Femur (tissue), 1 donor: ENCODE data around the gene TFDP1.

ENCODE experiments used
- DNase-seq: peaks from one replicate; pipeline ENCODE4 v3.0.0-alpha.2; 2017

The TFDP1 gene

DNA sequence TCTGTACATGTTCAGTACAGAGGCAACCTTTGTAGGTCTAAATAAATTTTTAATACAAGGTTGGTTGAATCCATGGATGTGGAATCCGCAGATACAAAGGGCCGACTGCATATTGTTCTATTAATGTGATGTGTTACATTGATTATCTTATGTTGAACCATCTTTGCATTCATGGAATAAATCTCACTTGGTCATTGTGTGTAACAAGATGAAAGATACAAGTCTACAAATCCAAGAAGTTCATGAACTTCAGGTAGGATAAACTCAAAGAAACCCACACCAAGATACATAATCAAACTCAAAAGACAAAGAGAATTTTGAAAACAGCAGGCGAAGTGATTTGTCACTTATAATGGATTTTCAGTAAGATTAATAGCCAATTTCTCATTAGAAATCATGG lies 8.0 kb upstream of the TFDP1 start:
- no peak for DNase-seq

DNA sequence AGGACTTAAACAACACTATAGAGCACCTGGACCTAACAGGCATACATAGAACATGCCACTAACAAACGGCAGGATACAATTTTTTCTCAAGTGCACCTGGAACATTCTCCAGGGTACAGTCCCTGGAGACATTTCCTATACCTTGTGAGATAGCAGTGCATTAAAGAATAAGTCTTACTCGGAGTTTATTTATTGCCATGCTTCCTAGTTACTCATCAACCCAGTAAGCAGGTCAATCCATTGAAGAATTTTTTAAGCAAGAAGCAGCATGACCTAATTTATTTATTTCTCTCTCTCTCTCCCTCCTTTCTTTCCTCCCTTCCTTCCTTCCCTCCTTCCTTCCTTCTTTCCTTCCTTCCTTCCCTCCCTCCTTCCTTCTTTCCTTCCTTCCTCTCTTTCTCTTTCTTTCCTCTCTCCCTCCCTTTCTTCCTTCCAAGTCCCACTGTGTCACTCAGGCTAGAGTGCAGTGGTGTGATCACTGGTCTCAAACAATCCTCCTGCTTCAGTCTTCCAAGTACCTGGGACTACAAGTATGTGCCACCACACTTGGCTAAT lies 6.6 kb upstream of the TFDP1 start:
- no peak for DNase-seq

DNA sequence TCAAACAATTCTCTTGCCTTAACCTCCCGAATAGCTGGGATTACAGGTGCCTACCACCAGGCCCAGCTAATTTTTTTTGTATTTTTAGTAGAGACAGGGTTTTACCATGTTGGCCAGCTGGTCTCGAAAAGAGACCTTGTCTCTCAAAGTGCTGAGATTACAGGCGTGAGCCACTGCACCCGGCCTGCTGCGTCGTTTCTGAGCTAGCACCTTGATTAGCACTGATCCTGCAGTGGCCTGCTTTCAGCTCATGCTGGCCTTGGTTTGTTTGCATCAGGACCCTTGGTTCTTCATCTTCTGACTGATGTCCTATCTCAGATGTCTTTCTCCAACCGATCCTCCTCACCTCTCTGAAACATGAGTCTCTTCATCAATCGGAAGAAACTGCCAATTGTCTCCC lies 4.9 kb upstream of the TFDP1 start:
- no peak for DNase-seq

DNA sequence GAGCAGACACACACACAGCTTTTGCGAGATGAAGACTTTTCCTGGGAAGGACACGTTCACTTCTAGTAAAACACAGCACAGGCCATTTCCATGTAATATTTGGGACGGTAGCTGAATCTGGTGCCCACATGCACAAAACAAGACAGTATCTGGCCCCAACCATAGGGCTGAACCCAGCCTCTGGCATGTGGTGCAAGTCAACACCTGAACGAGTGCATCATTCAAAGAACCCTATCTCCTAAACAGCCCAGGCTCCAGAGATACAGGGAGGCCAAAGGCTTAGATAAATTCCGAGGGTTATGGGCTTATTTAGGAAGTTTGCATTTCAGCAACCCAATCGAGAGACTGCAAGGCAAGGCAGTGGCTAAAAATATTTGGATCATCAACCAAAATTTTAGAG lies 2.7 kb upstream of the TFDP1 start:
- DNase-seq, result no peak

DNA sequence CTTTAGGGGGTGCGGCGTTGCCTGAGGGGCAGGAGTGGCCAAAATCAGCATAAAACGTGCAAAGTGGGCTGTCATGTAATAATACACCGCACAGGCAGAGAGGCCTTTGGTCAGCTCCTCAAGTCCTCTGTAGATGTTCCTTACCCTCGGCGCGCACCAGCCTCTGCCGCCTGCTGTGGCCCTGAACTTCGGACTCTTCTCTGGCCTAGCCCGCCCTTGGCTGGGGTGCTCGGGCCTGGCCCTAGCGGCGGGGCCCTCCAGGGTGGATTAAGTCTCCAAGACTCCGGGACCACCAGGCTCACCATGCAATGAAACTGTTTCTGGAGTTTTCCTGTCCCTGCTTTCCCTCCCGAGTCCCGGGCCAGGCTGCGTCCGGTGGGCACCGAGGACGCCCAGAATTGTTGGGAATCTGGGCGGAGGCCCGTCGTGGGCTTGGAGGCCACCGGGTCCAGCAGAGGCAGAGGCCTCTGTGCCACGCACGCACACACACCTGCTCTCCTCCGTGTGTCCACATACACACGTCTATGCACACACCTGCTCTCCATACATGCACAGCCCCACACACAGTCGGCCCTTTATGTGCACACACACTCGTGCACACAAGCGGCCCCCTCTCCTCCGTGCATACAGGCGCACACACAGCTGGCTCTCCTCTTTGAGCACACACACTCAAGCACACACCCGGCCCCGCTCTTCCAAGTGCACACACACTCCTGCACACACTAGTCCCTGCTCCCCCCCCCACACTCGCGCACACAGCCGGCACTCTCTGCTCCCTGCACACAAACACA lies 1.5 kb upstream of the TFDP1 start:
- DNase-seq, result peak; percentile 15

DNA sequence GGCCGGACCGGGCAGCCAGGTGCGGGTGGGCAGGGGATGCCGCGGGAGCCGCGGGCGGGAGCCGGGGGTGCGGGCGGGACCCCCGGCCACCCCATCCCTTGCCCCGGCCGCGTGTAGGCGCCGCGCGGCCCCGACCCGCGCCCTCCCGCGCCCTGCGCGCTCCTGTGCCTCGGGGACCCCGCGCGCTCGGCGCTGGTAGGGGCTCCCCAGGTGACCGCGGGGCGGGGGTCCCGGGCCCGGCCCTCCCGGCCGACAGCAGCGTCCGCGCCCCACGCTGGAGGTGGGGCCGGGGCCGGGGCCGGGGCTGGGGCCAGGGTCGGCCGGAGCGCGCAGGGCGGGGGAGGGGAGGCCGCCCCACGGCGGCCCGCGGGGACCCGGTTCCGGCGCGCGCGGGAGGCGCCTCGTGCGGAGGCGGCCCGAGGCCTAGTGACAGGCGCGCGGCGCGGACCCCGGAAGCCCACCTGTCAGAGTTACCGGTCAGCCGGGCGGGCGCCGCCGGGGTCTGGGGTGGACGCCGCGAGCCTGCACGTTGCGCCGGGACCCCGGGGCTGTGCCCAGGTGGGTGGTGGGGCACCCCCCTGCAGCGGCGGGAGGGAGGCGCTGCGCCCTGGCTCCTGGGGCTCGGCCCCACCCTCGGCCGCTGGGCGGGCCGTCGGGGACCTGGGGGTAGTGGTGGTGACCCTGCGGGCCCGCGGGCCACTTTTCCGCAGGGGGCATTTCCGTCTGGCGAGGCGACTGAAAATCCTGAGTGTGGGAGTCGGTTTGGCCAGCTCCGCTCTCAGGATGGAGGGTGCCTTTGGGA lies 518 bp downstream of the TFDP1 start:
- no peak for DNase-seq

DNA sequence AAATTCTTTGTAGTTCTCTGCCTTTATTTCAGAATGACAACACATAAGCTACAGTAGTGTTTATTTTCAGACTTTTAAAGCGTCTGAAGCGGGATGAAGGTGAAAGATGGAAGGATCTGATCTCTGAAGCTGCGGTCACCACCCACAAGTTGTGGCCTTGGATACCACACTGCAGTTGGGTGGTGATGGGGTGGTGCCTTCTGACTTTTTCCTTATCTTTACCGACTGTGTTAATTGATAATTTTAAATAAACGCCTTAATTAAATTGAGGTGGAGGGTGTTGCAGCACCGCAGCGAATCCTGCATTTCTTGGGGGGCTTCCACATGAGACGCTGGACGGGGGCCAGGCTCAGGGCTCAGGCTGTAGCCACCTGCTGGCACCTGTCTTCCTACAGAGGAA lies 1.3 kb downstream of the TFDP1 start:
- DNase-seq, result no peak

DNA sequence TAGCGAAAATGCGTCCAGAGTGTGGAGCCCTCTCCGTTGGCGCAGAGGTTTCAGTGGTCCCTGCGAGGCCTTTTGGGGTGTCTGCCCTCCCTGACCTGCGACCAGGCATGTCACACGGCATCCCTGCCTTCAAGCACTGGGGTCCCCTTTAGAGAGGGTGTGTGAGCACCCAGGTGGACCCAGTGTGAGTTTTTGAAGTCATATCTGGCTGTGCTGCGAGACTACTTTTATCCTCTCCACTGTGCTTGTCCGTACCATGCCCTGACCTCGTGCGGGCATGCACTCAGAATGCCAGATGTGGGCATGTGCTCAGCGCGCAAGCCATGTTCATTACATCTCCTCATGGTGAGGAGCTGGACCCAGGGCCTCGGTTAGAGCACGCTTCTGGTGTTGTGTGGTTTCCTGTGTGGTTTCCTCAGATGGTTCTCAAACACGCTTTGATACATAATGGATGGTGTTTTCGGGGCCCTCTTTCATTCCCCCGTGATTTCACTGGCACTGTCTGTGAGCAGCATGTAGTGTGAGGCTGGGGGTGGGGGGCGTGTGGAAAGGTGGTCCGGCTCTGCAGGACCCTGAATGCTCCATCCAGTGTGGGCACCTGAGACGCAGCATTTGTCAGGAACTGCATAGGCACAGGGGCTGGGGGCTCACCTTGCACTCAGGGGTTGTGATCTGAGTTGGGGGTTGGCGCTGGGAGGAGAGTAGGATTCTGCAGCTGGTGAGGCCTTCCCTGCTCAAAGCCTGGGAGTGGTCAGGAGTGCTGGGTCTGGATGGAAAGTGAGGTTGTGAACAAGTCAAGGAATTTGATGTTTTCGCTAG lies 2.3 kb downstream of the TFDP1 start:
- DNase-seq, result no peak

DNA sequence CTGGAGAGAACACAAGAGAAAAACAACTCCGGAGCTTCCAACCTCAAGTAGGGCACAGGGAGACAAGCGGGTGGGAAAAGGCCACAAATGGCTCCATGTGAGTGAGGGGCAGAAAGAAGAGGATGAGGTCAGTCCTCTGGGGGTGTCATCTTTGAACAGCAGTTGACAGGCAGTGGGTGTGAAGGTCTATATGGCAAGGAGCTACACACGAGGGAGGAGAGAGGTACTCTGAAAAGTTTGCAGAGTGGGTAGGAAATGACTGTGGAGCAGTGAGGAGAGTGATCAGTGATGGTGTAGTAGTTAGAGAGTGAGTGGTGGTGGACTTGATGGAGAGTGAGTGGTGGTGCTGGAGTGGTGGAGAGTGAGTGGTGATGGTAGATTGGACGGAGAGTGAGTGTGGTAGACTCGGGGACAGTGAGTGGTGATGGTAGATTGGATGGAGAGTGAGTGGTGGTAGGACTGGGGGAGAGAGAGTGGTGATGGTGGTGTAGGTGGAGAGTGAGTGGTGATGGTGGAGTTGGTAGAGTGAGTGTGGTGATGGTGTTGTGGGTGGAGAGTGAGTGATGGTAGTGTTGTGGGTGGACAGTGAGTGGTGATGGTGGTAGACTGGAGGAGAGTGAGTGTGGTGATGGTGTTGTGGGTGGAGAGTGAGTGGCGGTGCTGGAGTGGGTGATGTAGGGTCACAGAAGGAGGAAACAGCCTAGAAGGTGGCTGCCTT lies 4.0 kb downstream of the TFDP1 start:
- no peak for DNase-seq

DNA sequence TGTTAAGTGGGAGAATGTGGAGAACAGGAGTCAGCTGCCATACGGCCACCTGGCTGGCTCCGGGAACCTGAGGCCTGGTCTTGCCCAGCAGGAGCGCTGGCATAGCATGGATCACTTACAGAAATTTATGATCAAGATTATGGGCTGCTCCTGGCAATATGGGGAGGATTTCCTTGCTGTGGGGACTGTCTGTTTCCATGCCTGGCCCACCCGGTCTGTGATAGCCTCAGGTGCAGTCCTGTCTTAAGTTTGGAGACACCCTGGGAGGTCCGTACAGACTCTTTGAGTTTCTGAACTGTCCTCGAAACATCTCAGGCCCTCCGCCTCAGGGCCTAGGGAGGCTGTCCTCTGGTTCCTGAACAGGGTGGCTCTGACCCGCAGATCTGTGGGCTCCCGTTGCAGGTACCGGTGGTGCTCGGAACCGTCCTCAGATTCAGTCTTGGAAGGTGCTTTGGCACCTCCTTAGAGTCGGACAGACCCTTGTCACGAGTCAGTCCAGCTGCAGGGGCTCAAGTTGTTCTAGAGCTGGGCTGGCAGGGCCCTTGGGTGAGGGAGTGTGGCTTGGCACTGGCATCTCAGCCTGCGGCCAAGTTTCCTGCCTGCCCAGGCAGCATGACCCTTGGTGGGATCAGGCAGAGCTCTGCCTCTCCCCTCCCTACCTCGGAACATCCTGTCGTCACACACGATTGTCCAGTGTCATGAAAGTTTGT lies 4.9 kb downstream of the TFDP1 start:
- peak; percentile 11 for DNase-seq

DNA sequence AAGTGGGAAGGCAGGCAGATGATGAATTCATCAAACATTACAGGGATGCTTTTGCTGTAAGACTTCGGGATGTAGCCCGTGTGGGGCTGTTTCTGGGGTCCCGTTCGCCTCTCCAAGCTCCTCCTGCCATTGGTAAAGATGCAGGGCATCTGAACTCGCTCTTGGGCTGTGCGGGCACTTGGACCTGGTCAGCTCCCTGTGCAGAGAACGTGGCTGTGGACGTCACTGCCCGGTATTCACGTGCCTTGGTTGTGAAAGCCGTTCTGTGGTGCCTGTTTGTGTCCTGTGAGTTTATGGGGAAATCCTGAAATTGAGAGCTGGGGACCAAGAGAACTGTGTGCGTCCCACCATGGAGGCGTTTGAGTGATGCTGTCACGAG lies 5.4 kb downstream of the TFDP1 start:
- peak; percentile 13 for DNase-seq

DNA sequence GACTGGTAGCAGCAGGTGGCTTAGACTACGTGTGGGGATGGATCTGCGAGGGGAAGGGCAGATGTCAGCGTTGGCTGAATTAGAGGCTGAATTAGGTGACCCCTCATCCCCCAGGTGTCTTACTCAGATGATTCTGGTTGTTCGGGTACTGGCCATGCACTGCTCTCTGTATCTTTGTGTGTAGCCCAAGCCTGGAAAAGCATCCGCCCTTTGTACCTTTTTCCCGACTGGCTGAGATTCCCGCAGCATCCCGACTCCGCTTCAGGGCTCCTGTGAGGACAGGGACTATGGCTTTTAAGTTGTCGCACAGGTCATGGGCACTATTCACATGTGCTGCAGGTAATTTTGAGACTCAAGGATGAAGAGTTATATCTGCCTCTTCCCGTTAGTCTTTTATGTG lies 7.2 kb downstream of the TFDP1 start:
- DNase-seq, result peak; percentile 10

DNA sequence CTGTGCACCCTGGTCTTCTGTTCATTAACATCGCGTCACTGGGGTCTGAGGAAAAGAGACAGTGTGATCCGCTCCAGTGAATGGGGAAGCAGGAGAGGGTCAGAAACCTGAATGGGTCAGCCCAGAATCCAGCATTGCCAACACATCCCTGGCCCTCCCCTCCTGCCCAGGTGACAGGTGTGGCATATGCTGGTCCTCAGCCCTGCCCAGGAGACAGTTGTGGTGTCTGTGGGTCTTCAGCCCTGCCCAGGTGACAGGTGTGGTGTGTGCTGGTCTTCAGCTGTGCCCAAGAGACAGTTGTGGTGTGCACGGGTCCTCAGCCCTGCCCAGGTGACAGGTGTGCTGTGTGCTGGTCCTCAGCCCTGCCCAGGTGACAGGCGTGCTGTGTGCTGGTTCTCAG lies 8.0 kb downstream of the TFDP1 start:
- DNase-seq, result peak; percentile 19

DNA sequence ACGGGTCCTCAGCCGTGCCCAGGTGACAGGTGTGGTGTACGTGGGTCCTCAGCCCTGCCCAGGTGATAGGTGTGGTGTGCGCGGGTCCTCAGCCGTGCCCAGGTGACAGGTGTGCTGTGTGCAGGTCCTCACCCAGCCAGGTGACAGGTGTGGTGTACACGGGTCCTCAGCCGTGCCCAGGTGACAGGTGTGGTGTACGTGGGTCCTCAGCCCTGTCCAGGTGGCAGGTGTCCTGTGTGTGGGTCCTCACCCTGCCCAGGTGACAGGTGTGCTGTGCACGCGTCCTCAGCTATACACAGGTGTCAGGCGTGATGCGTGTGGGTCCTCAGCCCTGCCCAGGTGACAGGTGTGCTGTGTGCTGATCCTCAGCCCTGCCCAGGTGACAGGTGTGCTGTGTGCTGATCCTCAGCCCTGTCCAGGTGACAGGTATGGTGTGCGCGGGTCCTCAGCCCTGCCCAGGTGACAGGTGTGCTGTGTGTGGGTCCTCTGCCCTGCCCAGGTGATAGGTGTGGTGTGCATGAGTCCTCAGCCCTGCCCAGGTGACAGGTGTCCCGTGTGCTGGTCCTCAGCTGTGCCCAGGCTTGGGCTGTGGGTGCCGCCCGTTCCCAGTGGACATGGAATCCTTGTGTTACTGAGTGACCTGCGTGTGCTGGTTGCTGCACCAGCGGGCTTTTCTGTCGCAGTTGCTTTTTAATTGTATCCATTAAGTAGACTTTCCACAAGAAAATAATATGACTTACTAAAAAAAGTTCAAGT lies 9.7 kb downstream of the TFDP1 start:
- peak; percentile 17 for DNase-seq

DNA sequence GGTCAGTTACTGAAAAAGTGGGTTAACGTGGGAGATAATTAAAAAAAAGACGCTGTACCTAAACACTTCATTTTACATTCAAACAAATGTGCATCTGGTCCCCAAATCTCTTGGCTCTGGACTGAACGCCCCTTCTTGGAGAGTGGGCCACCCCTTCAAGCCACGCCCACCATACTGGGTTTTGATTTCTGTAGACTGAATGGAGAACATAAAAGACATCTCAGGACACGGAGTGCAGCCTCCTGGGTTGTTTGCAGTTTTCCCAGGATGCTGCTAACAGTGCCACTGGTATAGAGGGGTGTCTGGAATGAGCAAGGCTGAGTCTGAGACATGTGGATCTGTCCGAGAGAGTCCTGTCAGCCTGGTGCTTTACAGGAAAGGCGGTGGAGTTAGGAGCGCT lies 10.6 kb downstream of the TFDP1 start:
- no peak for DNase-seq

DNA sequence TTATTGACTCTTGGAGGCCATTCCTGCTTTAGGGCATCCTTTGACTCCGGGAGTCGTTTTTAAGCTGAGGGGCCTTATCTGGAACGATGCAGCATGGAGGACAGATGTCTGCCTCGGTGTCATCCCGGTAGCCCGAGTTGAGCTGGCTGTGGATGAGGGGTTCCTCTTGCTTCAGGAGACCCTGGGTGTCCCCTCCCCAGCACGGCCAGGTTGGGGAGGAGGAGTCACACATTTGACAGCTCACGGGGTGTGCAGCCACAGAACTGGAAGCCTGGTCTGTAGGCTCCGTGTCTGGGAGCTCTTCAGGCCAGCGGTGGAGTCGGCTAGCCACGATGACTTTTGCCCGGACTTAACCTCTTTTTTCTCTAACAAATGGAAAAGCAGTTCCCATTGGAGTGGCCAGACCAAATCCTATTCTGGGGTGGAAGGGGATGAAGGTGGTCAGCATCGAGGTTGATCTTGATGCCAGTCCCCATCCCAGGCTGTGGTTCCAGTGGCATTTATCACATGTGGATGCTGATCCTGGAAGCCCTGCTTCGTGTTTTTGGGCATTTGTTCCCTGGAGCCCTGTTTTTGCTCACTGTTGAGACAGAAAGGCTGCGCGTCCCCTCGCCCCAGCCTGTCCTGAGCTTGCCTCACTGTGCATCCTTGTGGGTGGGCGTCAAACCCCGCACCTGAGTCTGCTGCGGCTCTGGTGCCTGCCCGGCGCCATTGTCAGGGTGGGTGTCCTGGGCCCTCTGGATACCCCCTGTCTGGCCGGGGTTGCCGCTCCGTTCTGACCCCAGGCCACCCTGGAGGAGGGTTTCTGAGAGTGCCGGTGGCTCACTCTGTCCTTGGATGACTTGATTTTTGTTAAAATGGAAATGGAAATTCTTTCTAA lies 12.0 kb downstream of the TFDP1 start:
- no peak for DNase-seq

DNA sequence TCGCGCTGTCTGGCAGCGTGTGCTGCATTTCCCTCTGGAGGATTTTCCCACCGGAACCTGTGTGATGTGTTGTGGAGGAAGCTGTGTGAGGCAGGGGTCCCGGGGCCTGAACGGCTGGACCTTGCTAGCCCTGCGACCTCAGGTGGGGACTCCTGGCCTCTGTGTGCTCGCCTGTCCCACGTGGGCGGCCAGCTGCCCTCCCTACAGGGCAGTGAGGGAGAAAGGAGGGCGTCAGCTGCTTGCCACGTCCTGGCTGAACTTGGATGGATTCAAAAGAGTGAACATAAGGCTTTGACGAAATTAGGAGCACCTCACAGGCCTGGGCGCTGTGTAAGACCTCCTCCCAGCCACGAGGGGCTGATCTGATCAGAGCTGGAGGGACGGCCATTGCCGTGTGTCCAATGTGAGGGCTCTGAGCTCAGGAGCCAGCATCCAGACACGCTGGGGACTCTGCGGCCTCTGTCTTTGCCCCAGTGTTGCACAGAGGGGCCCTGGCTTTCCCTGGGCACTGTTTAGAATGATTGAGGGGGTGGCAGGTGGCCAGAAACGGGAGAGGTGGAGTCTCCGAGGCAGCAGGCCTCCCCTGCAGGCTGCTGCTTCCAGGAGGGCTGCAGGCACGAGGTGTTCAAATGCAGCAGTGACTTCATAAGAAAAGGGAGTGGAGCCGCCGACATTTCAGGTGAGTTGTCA lies 13.0 kb downstream of the TFDP1 start:
- DNase-seq, result peak; percentile 15

DNA sequence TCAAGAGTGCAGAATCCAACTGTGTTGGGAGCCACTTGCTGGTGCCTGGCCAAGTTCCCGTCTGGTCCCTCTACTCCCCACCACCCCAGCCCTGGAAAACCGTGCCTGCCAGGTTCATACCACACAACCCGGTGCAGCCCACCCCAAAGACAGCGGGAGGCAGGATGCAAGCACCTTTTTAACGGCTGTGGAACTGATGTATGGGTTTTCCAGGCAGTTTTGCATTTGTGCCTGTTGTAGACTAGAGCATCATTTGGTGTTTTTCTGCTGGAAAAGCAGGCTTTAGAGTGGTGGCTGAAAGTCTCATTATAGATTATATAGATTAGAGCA lies 13.5 kb downstream of the TFDP1 start:
- no peak for DNase-seq

DNA sequence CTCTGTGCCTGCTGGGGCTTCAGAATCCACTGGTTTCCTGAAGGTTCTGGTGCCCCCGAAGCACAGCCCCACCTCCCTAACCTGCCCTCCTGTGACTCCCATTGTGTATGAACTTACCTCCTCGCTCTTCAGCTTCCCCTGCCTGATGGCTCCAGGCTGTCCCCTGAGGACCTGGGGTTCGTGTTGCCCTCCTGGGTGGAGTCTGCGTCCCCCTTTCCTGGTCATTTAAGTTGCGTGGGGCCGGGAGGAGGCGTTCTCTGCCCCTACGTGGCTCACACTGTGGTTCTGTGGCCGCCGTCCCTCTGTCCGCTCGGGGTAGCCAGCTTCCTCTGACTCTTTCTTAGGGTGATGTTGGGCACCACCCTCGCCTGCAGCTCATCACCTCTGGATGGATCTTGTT lies 13.9 kb downstream of the TFDP1 start:
- peak; percentile 7 for DNase-seq

DNA sequence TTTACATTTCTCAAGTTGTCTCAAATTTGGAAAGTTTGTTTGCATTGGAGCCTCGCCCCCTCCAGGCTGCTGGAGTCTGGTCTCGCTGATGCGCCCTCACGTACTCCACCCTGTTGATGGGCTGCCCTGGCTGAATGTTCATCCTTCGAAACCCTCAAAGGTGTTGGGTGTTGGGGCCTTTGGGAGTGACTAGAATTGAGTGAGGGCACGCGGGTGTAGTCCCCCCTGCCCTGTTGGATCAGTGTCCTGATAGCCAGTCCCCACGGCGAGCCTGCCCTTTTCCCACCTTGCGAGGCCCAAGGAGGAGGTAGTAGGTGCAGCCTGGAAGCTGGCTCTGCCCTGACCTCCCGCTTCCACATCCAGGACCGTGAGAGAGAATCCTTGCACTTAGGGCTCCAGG lies 14.8 kb downstream of the TFDP1 start:
- DNase-seq, result peak; percentile 13
